NCI-H748 (cell line): Measurements from ENCODE around the gene SLC16A12.
"Not testable (repeated sequence)": the region's sequence is repeated elsewhere in the genome, so short reads cannot be mapped to it uniquely, and the experiment has no call there.

Experiments
- DNase-seq: peaks from one replicate; lab custom pipeline; 2025; ENCODE audit not compliant: unreplicated experiment; lab: John Stamatoyannopoulos, UW

SLC16A12 gene

DNA sequence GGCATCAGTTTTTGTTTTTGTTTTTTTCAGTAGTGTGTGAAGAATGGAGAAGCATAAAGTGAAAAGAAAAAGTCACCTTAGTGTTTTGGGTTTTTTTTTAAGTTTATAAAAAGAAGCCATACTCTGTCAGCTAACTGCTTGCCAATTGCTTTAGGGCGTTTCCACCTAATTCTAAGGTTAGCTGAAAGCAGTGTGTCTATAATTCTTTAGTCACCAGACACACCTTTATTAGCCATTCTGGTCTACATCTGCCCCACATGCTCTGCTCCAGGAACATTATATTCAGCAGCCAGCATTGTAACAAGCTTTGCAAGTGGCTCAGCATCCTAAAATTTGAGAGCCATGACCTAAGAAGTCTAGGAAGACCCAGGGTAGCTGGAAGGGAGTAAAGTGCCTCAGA is 14.1 kb upstream of the SLC16A12 start:
- DNase-seq: peak; percentile 78

DNA sequence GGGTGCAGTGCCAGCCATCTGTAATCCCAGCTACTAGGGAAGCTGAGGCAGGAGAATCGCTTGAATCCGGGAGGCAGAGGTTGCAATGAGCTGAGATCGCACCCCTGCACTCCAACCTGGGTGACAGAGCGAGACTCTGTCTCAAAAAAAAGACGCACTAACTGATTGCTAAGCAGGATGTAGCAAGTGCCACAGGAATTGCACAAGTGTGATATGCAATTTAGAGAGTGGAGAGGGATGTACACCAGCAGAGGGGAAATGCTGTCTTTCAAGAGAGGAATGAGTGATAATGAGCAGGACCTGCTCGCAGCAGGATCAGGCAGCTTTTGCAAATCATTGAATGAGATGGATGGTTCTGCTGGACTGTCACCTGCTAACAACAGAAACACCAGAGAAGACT is 13.3 kb upstream of the SLC16A12 start:
- peak; percentile 71 for DNase-seq

DNA sequence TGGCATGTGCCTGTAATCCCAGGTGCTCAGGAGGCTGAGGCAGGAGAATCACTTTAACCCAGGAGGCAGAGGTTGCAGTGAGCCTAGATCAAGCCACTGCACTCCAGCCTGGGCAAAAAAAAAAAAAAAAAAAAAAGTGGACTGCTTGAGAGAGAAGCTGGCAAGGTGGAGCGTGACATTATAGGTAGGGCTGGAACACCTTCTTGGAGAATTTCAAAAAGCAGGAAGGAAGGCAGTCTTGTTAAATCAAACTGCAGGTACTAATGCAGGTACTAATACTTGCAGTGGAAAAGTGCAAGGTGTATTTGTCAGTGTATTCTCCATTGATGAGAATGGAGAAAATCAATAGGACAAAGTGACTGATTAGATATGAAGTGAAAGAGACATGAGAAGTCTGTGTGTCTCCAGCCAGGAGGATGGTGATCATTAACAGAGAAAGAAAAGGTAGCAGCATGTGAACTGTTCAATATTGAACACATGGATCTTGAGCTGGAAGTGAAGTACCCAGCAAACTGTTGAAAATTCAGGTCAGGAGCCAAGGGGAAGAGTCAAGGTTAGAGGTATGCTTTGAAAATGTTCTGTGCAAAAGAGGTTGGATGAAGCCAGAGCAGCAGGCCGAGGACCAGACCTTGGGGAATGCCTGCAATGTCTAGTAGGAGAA is 12.6 kb upstream of the SLC16A12 start:
- no peak for DNase-seq

DNA sequence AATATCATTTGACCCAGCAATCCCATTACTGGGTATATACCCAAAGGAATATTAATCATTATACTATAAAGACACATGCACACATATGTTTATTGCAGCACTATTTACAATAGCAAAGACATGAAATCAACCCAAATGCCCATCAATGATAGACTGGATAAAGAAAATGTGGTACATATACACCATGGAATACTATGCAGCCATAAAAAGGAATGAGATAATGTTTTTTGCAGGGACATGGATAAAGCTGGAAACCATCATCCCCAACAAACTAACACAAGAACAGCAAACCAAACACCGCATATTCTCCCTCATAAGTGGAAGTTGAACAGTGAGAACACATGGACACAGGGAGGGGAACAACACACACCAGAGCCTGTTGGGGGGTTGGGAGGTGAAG is 11.3 kb upstream of the SLC16A12 start:
- DNase-seq: not testable (repeated sequence)

DNA sequence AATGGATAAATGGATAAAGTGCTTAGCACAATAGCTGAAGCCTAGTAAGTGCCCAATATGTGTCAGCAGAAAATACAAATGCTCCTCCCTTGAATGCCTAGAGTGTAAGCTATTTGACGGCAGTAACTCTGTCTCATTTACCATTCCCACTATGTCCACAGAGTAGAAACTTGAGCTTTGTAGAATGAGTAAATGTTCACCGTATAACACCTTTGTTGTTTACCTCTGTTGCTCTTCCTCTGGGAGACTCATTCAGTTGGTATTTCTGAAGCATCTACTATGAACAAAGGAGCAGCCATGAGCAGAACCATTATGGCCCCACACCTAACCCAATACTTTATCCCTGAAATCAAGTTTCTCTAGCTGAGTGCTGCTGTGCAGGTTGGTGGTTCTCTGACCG is 8.4 kb upstream of the SLC16A12 start:
- no peak for DNase-seq

DNA sequence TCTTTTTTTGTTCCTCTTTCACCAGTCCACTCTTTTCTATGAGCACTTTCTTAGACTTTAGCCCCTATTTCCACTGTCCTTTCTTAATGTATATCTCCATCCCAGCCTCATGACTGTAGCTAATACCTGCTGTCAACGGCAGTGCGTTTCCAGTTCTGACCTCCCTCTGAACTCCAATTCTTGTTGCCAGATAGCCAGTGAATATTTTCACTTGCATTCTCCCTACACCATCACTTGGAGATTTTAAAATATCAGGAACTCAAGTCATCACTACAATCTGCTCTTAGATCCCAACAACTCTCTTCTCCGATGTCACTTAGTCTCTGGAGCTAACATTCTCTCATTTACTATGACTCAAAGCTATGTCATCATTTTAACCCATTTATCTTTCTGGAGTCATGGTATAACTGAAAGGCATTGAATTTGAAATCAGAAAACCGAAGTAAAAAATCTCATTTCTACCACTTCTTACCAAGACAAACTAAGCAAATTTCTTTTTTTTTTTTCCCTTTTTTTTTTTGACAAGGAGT is 5.1 kb upstream of the SLC16A12 start:
- DNase-seq: no peak

DNA sequence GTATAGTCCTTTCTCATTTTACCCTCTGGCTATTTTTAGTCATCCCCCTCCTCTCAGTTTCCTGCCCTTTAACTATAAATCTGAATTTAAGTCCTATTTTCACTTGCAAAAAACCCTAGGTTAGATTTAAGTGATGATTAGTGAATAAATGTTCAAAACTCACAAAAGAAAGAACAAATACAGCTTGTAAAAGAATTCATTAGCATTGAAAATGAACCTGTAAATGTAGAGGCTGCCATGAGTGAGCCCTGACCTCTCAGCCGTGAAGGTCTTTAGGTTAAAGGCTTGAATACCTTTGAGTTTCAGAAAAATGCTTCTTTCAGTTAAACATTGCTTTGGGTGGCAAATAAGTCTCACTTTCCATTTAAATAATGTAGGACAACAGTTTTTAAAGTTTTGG is 2.0 kb upstream of the SLC16A12 start:
- DNase-seq: no peak

DNA sequence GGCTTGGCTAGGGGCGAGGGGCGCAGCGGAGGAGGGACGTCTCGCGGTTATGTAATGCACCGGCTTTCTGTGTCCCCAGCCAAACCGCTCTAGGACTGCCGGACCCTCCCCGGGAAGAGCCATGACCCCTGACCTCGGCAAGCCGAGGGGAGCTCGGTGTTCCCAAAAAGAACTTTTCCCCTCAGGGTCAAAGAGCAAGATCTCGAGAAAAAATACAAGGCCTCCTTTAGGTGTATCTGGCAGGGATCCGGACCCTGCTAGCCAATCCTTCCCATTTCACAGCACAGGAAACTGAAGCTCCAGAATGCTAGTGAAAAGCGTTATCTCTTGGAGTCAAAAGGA is 590 bp upstream of the SLC16A12 start:
- no peak for DNase-seq

DNA sequence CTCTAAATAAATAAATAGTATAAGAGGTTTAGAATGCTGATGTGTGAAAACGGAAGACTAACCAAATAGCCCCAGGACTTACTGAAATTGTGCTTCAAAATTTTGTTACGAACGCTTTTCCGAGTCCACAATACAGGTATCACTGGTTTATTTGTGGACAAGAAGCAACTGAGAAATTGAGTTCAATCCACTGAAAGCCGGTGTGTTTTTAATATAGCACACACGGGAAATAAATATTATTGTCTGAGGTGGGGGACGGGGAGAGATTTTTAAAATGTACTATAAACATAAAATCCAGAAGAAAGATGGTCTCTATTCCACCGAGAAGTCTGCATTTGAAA is 598 bp downstream of the SLC16A12 start:
- DNase-seq: no peak

DNA sequence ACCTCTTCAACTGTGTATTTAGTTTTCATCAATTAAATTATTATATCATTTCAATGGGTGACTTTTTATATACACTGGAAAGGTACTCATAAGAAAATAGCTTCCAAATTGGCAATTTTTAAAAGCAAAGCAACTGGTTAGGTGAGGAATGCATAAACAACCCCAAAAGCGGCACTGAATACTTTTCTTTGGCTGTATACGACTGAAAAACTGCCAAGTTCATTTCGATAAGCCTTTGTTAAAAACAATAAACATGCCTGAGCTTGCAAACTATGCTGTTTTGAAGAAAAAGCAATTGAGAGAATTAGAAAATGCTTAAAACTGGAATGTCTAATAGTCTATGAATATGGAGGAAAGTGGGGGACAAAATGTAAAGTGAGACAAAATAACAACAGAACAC is 2.9 kb downstream of the SLC16A12 start:
- no peak for DNase-seq

DNA sequence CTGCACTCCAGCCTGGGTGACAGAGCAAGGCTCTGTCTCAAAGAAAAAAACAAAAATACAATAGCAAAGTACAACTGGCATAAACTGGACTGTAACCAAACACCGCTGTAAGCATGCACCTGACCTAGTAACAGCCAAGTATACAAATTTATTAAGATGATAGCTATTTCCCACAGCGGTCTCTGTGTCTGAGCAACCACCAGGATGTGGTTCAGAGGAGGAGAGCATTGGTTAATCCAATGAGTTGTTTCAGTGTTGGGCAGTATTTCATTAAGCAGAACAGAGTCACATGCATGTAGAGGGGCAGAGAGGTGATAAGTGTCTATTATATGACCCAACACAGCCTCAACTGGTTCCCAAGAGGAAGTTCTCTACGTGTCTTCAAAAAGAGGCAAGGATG is 4.0 kb downstream of the SLC16A12 start:
- peak; percentile 5 for DNase-seq

DNA sequence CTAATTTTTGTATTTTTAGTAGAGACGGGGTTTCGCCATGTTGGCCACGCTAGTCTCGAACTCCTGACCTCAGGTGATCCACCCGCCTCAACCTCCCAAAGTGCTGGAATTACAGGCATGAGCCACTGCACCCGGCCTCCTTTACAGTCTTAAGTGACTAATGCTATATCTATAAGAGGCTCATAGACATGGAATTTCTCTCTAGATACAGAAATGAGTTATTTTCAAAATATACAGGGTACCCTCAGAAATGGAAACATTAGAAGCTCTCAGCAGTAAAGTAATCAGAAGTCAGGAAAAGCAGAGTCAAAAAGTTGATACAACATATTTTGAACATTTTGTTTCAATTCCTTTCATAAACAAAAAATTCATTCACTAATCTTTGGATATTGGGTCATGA is 5.7 kb downstream of the SLC16A12 start:
- DNase-seq: not testable (repeated sequence)

DNA sequence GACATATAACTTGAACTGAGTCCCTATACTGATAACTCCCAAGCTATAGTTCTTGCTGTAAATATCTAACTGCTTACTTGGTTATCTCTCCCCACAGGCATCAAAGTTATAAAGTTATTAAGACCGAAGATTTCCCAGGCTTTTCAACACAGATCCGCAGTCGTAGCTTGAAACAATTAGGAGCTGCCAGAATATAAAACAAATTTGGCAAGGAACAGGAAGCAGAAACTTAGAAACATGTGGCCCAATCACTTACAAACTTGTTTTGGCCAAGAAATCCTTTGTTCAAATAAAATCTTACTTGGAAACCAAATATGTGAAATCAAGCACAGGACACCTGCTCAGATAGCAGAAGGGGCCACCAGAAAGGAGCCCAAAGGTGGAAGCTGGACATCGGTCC is 9.0 kb downstream of the SLC16A12 start:
- DNase-seq: no peak

DNA sequence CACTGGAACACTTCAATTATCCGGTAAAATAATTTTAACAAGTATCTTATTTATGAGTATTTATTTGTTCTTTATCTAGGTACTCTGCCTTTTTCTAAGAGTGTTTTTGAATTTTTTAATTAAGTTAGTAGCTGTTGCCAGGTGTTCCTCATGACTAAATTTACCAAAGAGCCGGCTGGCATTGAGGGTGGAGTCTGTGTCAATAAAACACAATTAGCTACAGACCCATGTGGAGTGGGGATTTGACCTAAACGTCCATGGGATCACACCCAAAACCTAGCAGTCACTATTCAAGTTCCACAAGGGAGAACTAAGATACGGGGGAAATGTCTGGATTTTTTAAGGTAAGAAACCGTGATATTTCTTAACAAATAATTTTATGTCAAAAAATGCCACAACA is 9.8 kb downstream of the SLC16A12 start:
- peak; percentile 93 for DNase-seq

DNA sequence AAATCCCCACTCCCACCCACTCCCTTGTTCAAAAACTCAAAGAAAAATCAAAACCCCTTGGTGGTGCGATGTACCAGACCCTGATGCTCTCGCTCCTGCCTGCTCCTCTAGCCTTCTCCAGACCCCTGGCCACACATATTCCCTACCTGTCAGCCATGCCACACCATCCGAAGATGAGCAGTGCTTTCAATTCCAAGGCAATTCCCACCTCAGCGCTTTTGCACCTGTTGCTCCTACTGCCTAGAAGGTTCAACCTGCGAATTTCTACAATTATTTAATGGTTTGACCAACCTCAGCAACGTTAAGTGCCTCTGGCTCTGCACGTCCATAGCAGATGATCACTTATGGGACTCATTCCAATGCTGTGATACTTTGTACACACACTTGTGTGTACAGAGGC is 11.1 kb downstream of the SLC16A12 start:
- DNase-seq: peak; percentile 16

DNA sequence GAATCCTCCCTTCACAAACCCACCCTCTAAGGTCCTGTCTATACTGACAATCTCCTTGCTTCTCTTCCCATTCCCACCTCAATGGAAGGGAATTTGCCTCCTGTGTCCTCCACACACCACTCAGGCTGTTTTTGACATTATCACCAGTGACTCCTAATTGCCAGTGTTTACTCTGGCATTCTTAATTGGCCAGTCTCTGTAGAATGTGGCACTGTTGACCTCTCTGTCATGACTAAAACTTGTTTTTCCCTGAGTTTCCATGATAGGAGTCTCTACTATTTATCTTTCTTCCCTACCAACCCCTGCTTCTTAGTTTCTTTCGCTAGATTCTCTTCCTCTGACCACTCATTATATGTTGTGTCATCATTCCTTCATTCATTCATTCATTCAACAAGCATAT is 12.1 kb downstream of the SLC16A12 start:
- no peak for DNase-seq

DNA sequence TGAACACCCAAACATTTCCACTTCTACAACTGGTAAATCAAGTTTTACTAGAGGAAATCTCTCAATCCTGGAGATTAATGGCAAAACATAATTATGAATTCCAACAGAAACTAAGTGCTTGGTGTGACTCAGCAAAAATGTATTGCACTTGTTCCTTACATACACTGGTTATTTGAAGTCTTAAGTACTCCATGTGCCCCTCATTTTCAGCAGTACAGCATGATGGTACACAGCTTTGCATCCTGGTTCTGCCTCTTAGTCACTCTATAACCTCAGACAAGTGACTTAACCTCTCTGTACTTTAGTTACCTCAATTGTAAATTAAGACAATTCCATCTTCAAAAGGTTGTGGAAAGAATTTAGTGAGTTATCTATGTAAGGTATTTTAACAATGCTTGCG is 12.9 kb downstream of the SLC16A12 start:
- no peak for DNase-seq

DNA sequence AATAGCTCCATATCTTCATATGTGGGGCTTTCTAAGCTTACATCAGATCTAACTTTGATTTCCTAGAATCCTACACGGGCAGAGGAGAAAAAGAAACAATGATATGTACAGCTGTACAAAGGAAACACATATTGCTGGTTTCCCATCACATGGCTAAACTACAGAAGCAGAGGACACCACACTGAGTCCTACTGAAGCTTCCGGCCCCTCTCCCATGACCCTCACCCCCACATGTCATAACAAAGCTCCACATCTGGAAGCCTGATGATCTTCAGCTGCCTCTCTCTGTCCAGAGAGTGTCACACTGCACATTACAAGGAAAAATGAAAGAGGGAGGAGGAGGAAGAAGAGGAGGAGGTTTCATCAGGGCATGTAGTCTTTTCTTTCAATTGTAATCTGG is 14.0 kb downstream of the SLC16A12 start:
- no peak for DNase-seq

DNA sequence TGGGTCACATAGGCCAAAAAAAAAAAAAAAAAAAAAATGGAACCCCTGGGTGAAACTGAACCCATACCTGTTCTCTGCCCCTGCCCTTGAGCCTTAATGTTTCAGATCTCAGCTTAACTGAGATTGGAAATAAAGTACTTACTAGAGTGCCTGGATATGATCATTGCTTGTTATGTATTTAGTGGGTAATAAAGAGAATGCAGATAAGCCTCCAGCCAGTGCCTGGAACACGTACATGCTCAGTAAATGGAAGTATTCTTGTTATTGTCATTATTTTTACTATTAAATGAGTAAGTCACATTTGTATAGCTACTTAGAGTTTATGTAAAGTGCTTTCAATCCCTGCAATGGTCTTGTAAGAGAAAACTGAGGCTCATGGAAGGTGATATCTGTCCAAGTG is 14.7 kb downstream of the SLC16A12 start:
- DNase-seq: no peak

DNA sequence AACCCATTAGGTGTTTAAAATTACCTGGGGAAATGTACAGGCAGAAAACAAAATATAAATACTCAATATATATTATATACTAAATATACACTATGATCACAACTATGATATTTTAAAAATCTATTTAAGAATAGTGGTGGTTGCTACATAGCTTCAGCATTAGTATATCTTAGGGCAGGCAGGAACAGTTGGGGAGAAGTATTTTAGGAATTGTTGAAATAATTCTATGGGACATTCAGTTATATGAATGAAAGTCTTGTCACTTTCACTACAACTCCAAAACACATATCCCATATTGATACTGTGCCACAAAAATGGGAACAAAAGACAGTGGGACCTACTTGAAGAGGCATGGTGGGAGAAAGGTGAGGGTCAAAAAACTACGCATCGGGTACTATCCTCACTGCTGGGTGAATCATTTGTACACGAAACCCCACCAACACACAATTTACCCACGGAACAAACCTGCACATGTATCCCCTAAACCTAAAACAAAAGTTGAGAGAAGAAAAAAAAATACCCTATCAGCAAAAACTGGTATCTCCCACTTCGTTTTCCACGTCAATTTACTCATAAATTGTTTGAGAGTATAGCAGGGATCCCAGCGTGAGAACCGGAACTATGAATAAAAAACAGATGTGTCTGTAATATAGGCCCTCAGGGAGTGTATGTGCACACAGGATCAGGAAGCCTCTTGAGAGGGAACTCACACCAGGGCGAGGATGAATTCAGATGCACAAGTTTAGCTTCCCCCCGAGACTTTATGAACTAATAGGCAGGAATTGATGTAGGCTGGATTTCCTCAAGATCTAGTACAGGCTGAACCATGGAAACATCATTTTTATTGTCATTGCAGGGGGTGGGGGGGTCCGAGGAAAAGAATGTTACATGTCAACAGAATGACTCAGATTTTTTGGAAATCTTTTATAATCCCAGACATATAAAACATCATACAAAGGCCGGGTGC is 16.2 kb downstream of the SLC16A12 start:
- DNase-seq: no peak

DNA sequence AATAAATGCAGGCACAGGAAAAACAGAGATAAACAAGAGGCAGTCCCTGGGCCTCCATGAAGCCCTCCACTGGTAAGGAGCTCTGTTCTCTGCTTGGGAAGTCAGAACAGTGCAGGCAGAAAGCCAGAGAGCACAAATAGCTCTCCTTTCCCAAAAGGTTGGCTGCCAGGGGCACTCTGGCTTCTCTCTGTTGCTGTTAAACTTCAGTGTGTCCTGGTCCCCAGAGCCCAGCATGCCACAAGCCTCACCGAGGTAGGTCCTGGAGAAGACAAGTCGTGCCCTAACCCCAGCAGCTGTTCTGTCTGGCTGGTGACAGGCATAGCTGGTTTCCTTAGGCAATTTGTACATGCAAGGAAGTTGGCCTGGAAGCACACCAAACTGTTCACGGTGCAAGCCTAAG is 17.3 kb downstream of the SLC16A12 start:
- DNase-seq: no peak

DNA sequence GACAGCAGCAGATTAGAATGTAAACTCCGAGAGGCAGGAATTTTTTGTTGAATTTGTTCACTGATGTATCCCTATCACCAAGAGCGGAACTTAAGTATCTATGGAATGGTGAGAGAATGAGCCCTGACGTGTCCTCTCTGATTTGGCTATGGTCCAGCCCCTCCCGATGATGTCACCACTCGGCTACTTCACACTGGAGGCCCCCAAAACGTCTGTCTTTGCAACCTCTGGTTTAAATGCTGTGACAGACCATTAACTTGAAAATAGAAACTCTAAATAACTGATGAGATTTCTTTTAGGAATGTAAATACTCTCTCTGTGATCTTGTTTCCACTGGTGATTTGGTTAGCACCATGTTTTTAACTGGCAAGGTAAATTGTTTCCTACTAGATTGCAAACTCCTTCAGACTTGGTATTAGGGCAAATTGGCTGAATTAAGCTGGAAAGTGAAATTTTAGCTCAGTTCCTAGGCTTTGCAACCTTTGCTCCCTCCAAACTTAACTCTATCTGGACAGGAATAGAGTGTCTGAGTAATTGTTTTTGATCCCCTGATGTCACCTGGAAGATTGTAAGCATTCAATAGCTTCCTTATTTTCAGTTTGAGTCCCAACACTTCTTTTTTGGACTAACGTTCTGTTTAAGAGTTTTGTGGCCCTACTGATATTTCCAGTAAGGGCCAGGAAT is 19.1 kb downstream of the SLC16A12 start:
- DNase-seq: no peak
